ENCODE results near the gene MROH2A.

Gene MROH2A

GRCh38 chr2:233831861-233832260 is 53.7 kb downstream of the MROH2A start:
- TF ChIP-seq, protein P1, sequence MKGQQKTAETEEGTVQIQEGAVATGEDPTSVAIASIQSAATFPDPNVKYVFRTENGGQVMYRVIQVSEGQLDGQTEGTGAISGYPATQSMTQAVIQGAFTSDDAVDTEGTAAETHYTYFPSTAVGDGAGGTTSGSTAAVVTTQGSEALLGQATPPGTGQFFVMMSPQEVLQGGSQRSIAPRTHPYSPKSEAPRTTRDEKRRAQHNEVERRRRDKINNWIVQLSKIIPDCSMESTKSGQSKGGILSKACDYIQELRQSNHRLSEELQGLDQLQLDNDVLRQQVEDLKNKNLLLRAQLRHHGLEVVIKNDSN (IDR thresholded peaks at IDR 0.05) = no peak
- TF ChIP-seq EP300 (IDR thresholded peaks at IDR 0.05; ENCODE audit: borderline replicate concordance) = no peak
- TF ChIP-seq CREB1 (IDR thresholded peaks at IDR 0.05; ENCODE audit: low read depth) = no peak
- TF ChIP-seq YY1 (IDR thresholded peaks at IDR 0.05; ENCODE audit: low read depth) = no peak
- TF ChIP-seq RAD21 (IDR thresholded peaks at IDR 0.05; ENCODE audit: low read depth) = no peak
- TF ChIP-seq, protein P2, sequence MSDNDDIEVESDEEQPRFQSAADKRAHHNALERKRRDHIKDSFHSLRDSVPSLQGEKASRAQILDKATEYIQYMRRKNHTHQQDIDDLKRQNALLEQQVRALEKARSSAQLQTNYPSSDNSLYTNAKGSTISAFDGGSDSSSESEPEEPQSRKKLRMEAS (IDR thresholded peaks at IDR 0.05) = no peak
- TF ChIP-seq ZBTB7A (IDR thresholded peaks at IDR 0.05; ENCODE audit: low read depth) = no peak
- TF ChIP-seq, protein P3, sequence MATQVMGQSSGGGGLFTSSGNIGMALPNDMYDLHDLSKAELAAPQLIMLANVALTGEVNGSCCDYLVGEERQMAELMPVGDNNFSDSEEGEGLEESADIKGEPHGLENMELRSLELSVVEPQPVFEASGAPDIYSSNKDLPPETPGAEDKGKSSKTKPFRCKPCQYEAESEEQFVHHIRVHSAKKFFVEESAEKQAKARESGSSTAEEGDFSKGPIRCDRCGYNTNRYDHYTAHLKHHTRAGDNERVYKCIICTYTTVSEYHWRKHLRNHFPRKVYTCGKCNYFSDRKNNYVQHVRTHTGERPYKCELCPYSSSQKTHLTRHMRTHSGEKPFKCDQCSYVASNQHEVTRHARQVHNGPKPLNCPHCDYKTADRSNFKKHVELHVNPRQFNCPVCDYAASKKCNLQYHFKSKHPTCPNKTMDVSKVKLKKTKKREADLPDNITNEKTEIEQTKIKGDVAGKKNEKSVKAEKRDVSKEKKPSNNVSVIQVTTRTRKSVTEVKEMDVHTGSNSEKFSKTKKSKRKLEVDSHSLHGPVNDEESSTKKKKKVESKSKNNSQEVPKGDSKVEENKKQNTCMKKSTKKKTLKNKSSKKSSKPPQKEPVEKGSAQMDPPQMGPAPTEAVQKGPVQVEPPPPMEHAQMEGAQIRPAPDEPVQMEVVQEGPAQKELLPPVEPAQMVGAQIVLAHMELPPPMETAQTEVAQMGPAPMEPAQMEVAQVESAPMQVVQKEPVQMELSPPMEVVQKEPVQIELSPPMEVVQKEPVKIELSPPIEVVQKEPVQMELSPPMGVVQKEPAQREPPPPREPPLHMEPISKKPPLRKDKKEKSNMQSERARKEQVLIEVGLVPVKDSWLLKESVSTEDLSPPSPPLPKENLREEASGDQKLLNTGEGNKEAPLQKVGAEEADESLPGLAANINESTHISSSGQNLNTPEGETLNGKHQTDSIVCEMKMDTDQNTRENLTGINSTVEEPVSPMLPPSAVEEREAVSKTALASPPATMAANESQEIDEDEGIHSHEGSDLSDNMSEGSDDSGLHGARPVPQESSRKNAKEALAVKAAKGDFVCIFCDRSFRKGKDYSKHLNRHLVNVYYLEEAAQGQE (IDR thresholded peaks at IDR 0.05; ENCODE audit: low read depth) = no peak
- TF ChIP-seq TAF1 (IDR thresholded peaks at IDR 0.05; ENCODE audit: low read depth) = no peak
- no peak for TF ChIP-seq TCF12 (IDR thresholded peaks at IDR 0.05; ENCODE audit: low read depth)
- no peak for TF ChIP-seq NFIC (IDR thresholded peaks at IDR 0.05)
- no peak for TF ChIP-seq EGR1 (IDR thresholded peaks at IDR 0.05)

GRCh38 chr2:233832414-233832813 is 54.3 kb downstream of the MROH2A start:
- TF ChIP-seq CEBPB (IDR thresholded peaks at IDR 0.05) = no peak
- no peak for TF ChIP-seq CREB1 (IDR thresholded peaks at IDR 0.05; ENCODE audit: low read depth)
- TF ChIP-seq EP300 (IDR thresholded peaks at IDR 0.05; ENCODE audit: borderline replicate concordance) = no peak
- TF ChIP-seq, protein P3 (IDR thresholded peaks at IDR 0.05; ENCODE audit: low read depth) = no peak
- no peak for TF ChIP-seq YY1 (IDR thresholded peaks at IDR 0.05; ENCODE audit: low read depth)
- TF ChIP-seq TCF12 (IDR thresholded peaks at IDR 0.05; ENCODE audit: low read depth) = no peak
- TF ChIP-seq ZBTB7A (IDR thresholded peaks at IDR 0.05; ENCODE audit: low read depth) = no peak

GRCh38 chr2:233832869-233833311 is 54.8 kb downstream of the MROH2A start:
- TF ChIP-seq NFIC (IDR thresholded peaks at IDR 0.05) (no peak), TAF1 (IDR thresholded peaks at IDR 0.05; ENCODE audit: low read depth) (no peak), RAD21 (IDR thresholded peaks at IDR 0.05; ENCODE audit: low read depth) (peak; percentile 33; the same call in 1 of the 2 replicates)

GRCh38 chr2:233833345-233833744 is 55.2 kb downstream of the MROH2A start:
- TF ChIP-seq TAF1 (IDR thresholded peaks at IDR 0.05; ENCODE audit: low read depth) (no peak), NFIC (IDR thresholded peaks at IDR 0.05) (no peak), TCF12 (IDR thresholded peaks at IDR 0.05; ENCODE audit: low read depth) (no peak), EGR1 (IDR thresholded peaks at IDR 0.05) (no peak), CREB1 (IDR thresholded peaks at IDR 0.05; ENCODE audit: low read depth) (no peak), FOXM1 (IDR thresholded peaks at IDR 0.05; ENCODE audit: borderline replicate concordance, low read depth) (no peak), CEBPB (IDR thresholded peaks at IDR 0.05) (no peak), TEAD4 (IDR thresholded peaks at IDR 0.05) (no peak), EP300 (IDR thresholded peaks at IDR 0.05; ENCODE audit: borderline replicate concordance) (no peak), ZBTB7A (IDR thresholded peaks at IDR 0.05; ENCODE audit: low read depth) (no peak), RAD21 (IDR thresholded peaks at IDR 0.05; ENCODE audit: low read depth) (no peak), YY1 (IDR thresholded peaks at IDR 0.05; ENCODE audit: low read depth) (no peak)
- TF ChIP-seq, protein P2 (IDR thresholded peaks at IDR 0.05) = no peak
- TF ChIP-seq, protein P1 (IDR thresholded peaks at IDR 0.05) = no peak
- TF ChIP-seq, protein P3 (IDR thresholded peaks at IDR 0.05; ENCODE audit: low read depth) = no peak

Measured in Ishikawa (cell line).